GM18498 (cell line): ENCODE results near the gene RFTN2.
"Not testable (repeated sequence)": the region's sequence is repeated elsewhere in the genome, so short reads cannot be mapped to it uniquely, and the experiment has no call there.

ENCODE experiments used
- ATAC-seq: cut with Tn5 transposase; IDR thresholded peaks from one replicate; pipeline ENCODE4 v1.9.1; 2021; ENCODE audit warnings: mild to moderate bottlenecking, moderate library complexity; ENCODE audit not compliant: unreplicated experiment

RFTN2 gene

DNA sequence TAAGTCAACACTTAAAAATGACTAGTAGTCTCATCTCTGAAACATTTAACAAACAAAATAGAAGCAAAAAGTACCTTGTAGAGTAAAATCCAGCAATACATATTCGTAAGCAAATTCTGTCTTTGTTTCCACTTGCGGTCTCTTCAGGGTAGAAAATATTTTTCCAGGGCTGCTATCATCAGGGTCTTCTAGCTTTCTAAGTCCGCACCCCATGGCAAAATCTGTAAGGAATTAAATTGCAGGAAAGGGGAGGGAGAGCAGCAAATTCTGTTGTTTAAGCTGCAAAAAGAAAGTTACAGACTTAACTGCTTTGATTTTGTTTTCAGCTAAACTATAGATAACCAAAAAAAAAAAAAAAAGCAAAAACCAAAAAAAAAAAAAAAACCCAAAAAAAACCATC, at the start of gene RFTN2:
RFTN2 (minus strand) TSS at position 342 of the 400 bp plus-strand sequence; CDS start at position 213, 129 bp downstream.
- no peak for ATAC-seq

GRCh38 chr2:197717863-197718262, 42.5 kb upstream of the RFTN2 start:
- ATAC-seq, result no peak

- no peak for ATAC-seq
These were observed 37.9 kb upstream of the RFTN2 start for GRCh38 chr2:197713271-197713670.

DNA sequence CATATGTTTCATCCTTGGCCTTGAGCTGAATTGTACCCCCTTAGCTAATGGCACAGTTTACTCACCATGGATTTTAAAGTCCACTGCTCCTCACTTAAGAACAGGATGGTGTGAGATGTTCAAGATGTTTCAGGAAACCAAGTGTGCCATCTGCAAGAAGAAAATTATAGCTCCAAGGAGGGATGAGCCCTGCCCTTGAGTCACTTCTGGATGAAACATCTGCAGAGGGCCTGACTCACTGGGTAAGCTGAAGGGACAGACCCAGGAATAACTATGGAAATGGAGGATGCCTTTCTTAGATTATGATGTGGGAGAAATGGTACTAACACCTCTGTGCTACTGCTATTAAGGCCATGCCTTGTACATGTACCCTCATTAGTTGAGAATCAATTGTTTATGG, 36.2 kb upstream of the RFTN2 start:
- no peak for ATAC-seq

DNA sequence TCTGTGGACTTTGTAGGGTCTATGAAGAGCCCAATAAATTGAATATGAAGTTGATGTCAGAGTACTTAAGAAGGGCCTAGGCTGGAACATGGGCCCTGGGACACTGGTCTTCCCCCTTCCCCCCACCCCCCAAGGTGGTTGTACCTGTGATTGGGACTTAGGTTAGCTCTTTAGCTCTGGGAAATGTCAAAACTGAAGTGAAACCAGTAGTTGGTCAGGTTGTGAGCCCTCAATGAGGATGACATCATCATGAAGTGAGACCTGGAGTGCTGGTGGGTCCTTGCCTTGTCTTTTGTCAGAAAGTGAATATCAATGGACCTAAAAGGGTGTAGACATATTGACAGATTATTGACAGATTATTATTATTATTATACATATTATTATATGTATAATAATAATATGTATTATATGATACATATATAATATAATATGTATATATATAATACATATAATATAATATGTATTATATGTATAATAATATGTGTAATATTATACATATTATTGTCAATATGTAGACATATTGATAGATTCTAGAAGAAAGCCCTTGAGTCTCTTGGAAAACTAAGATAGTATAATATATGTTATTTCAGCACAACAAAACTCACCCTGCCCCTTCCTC, 35.1 kb upstream of the RFTN2 start:
- ATAC-seq, result peak; percentile 85

GRCh38 chr2:197709140-197709539, 33.8 kb upstream of the RFTN2 start:
- not testable (repeated sequence) for ATAC-seq

DNA sequence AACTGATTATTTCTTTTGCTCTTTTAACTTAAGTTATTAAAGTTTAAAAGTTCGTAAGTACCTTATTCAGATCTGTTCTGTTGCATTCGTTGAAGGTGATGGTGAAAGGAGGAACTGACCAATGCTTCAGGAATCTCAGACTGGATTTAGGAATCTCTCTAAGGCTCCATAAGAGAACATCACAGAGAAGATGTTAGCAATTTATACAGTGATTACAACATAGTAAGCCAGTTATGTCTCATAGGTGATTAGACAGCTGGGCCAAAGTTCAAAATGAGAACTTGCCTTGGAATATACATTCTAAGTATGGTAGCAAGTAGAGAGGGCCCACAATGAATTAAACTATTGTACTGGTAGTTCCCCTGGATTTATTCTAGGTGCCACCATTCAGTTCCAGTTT, 32.9 kb upstream of the RFTN2 start:
- ATAC-seq, result no peak

GRCh38 chr2:197707316-197708213, 32.2 kb upstream of the RFTN2 start:
- ATAC-seq, result no peak

- no peak for ATAC-seq
These were observed 31.4 kb upstream of the RFTN2 start for GRCh38 chr2:197706839-197707207.

DNA sequence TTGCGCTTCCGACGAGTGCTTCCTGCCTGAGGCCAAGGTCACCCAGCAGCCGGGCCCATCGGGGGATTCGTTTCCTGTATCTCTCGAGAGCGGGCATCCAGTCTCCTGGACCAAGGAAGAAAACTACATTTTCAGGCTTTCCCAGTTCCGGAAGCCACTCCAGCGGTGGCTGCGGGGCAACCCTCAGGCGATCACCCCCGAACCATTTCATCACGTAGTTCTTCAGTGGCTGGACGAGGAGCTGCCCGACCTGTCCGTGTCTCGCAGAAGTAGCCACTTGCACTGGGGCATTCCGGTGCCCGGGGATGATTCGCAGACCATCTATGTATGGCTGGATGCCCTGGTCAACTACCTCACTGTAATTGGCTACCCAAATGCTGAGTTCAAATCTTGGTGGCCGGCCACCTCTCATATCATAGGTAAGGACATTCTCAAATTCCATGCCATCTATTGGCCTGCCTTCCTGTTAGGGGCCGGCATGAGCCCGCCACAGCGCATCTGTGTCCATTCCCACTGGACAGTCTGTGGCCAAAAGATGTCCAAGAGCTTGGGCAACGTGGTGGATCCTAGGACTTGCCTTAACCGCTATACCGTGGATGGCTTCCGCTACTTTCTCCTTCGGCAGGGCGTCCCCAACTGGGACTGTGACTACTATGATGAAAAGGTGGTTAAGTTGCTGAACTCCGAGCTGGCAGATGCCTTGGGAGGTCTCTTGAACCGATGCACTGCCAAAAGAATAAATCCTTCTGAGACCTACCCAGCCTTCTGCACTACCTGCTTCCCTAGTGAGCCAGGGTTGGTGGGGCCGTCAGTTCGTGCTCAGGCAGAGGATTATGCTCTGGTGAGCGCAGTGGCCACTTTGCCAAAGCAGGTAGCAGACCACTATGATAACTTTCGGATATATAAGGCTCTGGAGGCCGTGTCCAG, 30.8 kb upstream of the RFTN2 start:
- ATAC-seq, result no peak

GRCh38 chr2:197705121-197705911, 29.9 kb upstream of the RFTN2 start, which contains the start of gene MARS2:
MARS2 (plus strand) TSS chr2:197705369; CDS start chr2:197705406, 37 bp downstream.
- ATAC-seq, result peak; percentile 88

- peak; percentile 42 for ATAC-seq
These were observed 29.2 kb upstream of the RFTN2 start for GRCh38 chr2:197704434-197705120.

GRCh38 chr2:197700960-197701359, 25.6 kb upstream of the RFTN2 start:
- no peak for ATAC-seq

- ATAC-seq, result not testable (repeated sequence)
These were observed 24.3 kb upstream of the RFTN2 start for GRCh38 chr2:197699724-197700123.

- not testable (repeated sequence) for ATAC-seq
These were observed 21.2 kb upstream of the RFTN2 start for GRCh38 chr2:197696571-197696970.

GRCh38 chr2:197695971-197696370, 20.6 kb upstream of the RFTN2 start:
- ATAC-seq, result not testable (repeated sequence)

DNA sequence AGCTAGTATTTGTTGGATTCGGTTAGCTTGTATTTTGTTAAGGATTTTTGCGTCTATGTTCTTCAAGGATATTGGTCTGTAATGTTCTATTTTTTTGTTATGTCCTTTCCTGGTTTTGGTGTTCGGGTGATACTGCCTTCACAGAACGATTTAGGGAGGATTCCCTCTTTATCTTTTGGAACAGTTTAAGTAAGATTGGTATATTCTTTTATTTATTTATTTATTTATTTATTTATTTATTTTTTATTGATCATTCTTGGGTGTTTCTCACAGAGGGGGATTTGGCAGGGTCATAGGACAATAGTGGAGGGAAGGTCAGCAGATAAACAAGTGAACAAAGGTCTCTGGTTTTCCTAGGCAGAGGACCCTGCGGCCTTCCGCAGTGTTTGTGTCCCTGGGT, 19.8 kb upstream of the RFTN2 start:
- not testable (repeated sequence) for ATAC-seq

DNA sequence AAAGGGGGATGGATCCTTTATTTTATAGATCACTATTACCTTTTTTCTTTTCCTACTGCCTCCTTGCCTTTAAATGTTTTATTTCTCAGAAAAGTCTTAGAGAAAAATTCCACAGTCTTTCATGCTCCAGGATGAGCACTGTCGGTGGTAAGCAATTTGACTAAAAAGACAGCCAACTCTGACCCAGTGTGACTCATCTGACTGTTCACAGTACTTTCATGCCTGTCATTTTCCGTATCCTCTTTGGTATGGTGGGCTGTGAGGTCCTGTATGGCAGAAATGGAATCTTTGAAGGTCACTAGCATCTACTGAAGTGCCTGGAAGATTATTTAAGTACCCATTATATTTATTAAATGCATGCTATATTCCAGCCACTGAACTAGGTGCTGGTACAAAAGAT, 2.1 kb upstream of the RFTN2 start:
- no peak for ATAC-seq

DNA sequence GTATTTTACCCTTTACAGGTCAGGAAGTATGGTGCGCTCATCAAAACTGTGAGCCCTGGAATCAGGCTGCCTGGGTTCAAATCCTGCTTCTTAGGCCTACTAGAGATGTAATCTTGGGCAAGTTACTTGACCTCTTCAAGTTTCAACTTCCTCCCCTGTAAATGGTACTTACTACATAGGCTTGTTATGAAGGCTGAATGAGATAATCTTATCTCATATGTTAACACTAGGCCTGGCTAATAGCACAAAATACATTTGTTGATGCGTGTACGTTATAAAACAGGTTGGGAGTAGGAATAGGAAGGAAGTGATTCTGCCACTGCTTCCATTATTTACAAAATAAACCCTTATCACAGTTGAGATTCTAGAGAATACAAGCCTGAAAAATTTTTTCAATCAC, 1.7 kb upstream of the RFTN2 start:
- no peak for ATAC-seq
